Neural cell (in vitro differentiated cells): Measurements from ENCODE around the gene CD177.
"Not testable (repeated sequence)": the region's sequence is repeated elsewhere in the genome, so short reads cannot be mapped to it uniquely, and the experiment has no call there.

Experiments used
- EP300 ChIP-seq: fragments of 450-650 bp; conservative IDR thresholded peaks from 2 replicates; pipeline ENCODE4 v1.6.1; 2014; ENCODE audit warnings: antibody characterized with exemption, mild to moderate bottlenecking, moderate library complexity; ENCODE audit not compliant: poor library complexity, severe bottlenecking
- EZH2 ChIP-seq: fragments of 200-600, 300-800 bp; shearing (Covaris generic), sonication (generic); IDR thresholded peaks from 2 replicates; pipeline ENCODE4 v1.6.1; 2014; ENCODE audit warnings: antibody characterized with exemption, low read length, borderline replicate concordance, mild to moderate bottlenecking; ENCODE audit not compliant: insufficient read depth, poor library complexity, severe bottlenecking
- MXI1 ChIP-seq: fragments of 450-650 bp; conservative IDR thresholded peaks from 2 replicates; pipeline ENCODE4 v1.6.1; 2014; ENCODE audit warnings: antibody characterized with exemption, mild to moderate bottlenecking; ENCODE audit not compliant: poor library complexity, severe bottlenecking
- RAD21 ChIP-seq: fragments of 450-650 bp; conservative IDR thresholded peaks from 2 replicates; pipeline ENCODE4 v1.6.1; 2014; ENCODE audit warnings: antibody characterized with exemption, mild to moderate bottlenecking, moderate library complexity
- TAF1 ChIP-seq: IDR thresholded peaks from 2 replicates; pipeline ENCODE4 v1.6.1; 2012; ENCODE audit warnings: low read depth
- TF ChIP-seq, protein P1 (sequence below): fragments of 450-650 bp; IDR thresholded peaks from 2 replicates; pipeline ENCODE4 v1.5.1; 2014; ENCODE audit warnings: antibody characterized with exemption, mild to moderate bottlenecking, moderate library complexity; ENCODE audit not compliant: poor library complexity, severe bottlenecking

DNA sequence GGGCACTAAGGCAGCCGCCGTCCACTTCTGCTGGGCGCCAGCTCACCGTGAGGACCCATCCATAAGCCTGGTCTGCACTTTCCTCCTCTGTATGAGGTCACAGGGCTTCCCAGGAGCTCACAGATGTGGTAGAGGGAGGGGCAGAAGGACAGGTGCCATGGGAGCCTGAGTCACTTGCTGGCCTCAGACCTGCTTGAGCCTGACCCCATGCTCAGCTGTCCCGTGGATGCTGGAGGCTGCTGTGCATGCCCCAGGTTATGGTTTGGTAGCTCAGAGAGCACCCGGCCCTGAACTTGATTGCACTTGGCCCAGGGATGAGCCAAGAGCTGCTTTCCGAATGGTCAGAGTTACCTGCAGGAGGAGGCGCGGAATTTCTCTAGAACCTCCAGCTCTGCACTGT is 12.2 kb downstream of the CD177 start:
- TF ChIP-seq, protein P1, sequence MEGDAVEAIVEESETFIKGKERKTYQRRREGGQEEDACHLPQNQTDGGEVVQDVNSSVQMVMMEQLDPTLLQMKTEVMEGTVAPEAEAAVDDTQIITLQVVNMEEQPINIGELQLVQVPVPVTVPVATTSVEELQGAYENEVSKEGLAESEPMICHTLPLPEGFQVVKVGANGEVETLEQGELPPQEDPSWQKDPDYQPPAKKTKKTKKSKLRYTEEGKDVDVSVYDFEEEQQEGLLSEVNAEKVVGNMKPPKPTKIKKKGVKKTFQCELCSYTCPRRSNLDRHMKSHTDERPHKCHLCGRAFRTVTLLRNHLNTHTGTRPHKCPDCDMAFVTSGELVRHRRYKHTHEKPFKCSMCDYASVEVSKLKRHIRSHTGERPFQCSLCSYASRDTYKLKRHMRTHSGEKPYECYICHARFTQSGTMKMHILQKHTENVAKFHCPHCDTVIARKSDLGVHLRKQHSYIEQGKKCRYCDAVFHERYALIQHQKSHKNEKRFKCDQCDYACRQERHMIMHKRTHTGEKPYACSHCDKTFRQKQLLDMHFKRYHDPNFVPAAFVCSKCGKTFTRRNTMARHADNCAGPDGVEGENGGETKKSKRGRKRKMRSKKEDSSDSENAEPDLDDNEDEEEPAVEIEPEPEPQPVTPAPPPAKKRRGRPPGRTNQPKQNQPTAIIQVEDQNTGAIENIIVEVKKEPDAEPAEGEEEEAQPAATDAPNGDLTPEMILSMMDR = not testable (repeated sequence)
- not testable (repeated sequence) for TF ChIP-seq TAF1, MXI1, RAD21, EZH2, EP300
